ACC112 (cell line): ENCODE data around the gene TMPRSS11D.

Experiments
- H2AFZ ChIP-seq: fragments of 200-600 bp; sonication (generic); one replicate; pipeline ENCODE4 v1.6.0; 2017; ENCODE audit warnings: antibody characterized with exemption, low read length; ENCODE audit not compliant: unreplicated experiment
- H3K27ac ChIP-seq: fragments of 200-600 bp; sonication (generic); 2 replicates; pipeline ENCODE4 v1.5.1; 2014; ENCODE audit warnings: low read depth, mild to moderate bottlenecking, antibody characterized with exemption, low read length, moderate library complexity
- H3K27me3 ChIP-seq: fragments of 200-600 bp; sonication (generic); 2 replicates; pipeline ENCODE4 v1.6.1; 2014; ENCODE audit warnings: mild to moderate bottlenecking, antibody characterized with exemption, low read length, moderate library complexity, mixed read lengths; ENCODE audit not compliant: insufficient read depth
- H3K36me3 ChIP-seq: fragments of 200-600 bp; sonication (generic); 2 replicates; pipeline ENCODE4 v1.6.1; 2016; ENCODE audit warnings: mild to moderate bottlenecking, antibody characterized with exemption, low read length, moderate library complexity, mixed read lengths; ENCODE audit not compliant: insufficient read depth
- H3K4me1 ChIP-seq: fragments of 200-600 bp; sonication (generic); one replicate; pipeline ENCODE4 v1.6.1; 2016; ENCODE audit warnings: low read length, mixed read lengths; ENCODE audit not compliant: insufficient read depth, unreplicated experiment, control insufficient read depth
- H3K4me3 ChIP-seq: fragments of 200-600 bp; sonication (generic); 2 replicates; pipeline ENCODE4 v1.5.1; 2014; ENCODE audit warnings: mild to moderate bottlenecking, low read depth, low read length
- H3K79me2 ChIP-seq: fragments of 200-600 bp; sonication (generic); one replicate; pipeline ENCODE4 v1.6.0; 2016; ENCODE audit warnings: low read length; ENCODE audit not compliant: control insufficient read depth, unreplicated experiment, insufficient read depth

TMPRSS11D gene

GRCh38 chr4:67911638-67912037, 27.8 kb upstream of the TMPRSS11D start:
- Histone ChIP-seq H3K36me3 (no peaks in the 10 kb centered on the region), H3K4me3 (no peak overlapping the region), H3K79me2 (no peaks in the 10 kb centered on the region), H3K4me1 (no peaks in the 10 kb centered on the region), H2AFZ (no peak overlapping the region), H3K27me3 (peaks cover 23% of the 10 kb centered on the region), H3K27ac (no peak overlapping the region)

- H3K79me2 ChIP-seq, result no peaks in the 10 kb centered on the region
- no peak overlapping the region for H2AFZ ChIP-seq
- peaks cover 28% of the 10 kb centered on the region for H3K27me3 ChIP-seq
- no peak overlapping the region for H3K4me3 ChIP-seq
- no peak overlapping the region for H3K27ac ChIP-seq
- H3K4me1 ChIP-seq, result no peaks in the 10 kb centered on the region
- H3K36me3 ChIP-seq, result no peaks in the 10 kb centered on the region
Observed at GRCh38 chr4:67911141-67911540, 27.3 kb upstream of the TMPRSS11D start.

GRCh38 chr4:67910585-67910905, 26.7 kb upstream of the TMPRSS11D start:
- Histone ChIP-seq H3K79me2 (no peaks in the 10 kb centered on the region), H3K4me3 (no peak overlapping the region), H3K36me3 (no peaks in the 10 kb centered on the region), H3K27me3 (peaks cover 27% of the 10 kb centered on the region), H3K27ac (no peak overlapping the region), H3K4me1 (no peaks in the 10 kb centered on the region), H2AFZ (no peak overlapping the region)

- peaks cover 29% of the 10 kb centered on the region for H3K27me3 ChIP-seq
- no peaks in the 10 kb centered on the region for H3K79me2 ChIP-seq
- H3K36me3 ChIP-seq, result no peaks in the 10 kb centered on the region
- no peaks in the 10 kb centered on the region for H3K4me1 ChIP-seq
- H3K4me3 ChIP-seq, result no peak overlapping the region
- no peak overlapping the region for H2AFZ ChIP-seq
- H3K27ac ChIP-seq, result no peak overlapping the region
Observed at GRCh38 chr4:67909905-67910584, 26.2 kb upstream of the TMPRSS11D start.

- Histone ChIP-seq H3K4me3 (no peak overlapping the region), H2AFZ (no peak overlapping the region), H3K36me3 (no peaks in the 10 kb centered on the region), H3K27ac (no peak overlapping the region), H3K27me3 (peaks cover 23% of the 10 kb centered on the region), H3K79me2 (no peaks in the 10 kb centered on the region), H3K4me1 (no peaks in the 10 kb centered on the region)
Observed at GRCh38 chr4:67907650-67908049, 23.8 kb upstream of the TMPRSS11D start.

GRCh38 chr4:67899096-67899495, 15.3 kb upstream of the TMPRSS11D start:
- no peak overlapping the region for H2AFZ ChIP-seq
- no peaks in the 10 kb centered on the region for H3K4me1 ChIP-seq
- H3K79me2 ChIP-seq, result no peaks in the 10 kb centered on the region
- H3K4me3 ChIP-seq, result no peak overlapping the region
- H3K27me3 ChIP-seq, result 0 out of 2 replicates have a peak, but pooled peaks cover 2% of the 10 kb centered on the region
- no peaks in the 10 kb centered on the region for H3K36me3 ChIP-seq
- no peak overlapping the region for H3K27ac ChIP-seq

- H3K27me3 ChIP-seq, result no peaks in the 10 kb centered on the region
- no peaks in the 10 kb centered on the region for H3K36me3 ChIP-seq
Observed at GRCh38 chr4:67897686-67898085, 13.9 kb upstream of the TMPRSS11D start.

GRCh38 chr4:67896421-67897065, 12.7 kb upstream of the TMPRSS11D start:
- Histone ChIP-seq H3K27me3 (no peaks in the 10 kb centered on the region), H3K36me3 (no peaks in the 10 kb centered on the region), H3K79me2 (no peaks in the 10 kb centered on the region), H3K4me3 (no peak overlapping the region), H2AFZ (no peak overlapping the region), H3K27ac (no peak overlapping the region), H3K4me1 (no peaks in the 10 kb centered on the region)

More at GRCh38 chr4:67897686-67898085, 13.9 kb upstream of the TMPRSS11D start:
- no peak overlapping the region for H2AFZ ChIP-seq
- H3K4me3 ChIP-seq, result no peak overlapping the region
- H3K4me1 ChIP-seq, result no peaks in the 10 kb centered on the region
- no peak overlapping the region for H3K27ac ChIP-seq
- H3K79me2 ChIP-seq, result no peaks in the 10 kb centered on the region

GRCh38 chr4:67894659-67895058, 10.9 kb upstream of the TMPRSS11D start:
- H3K4me1 ChIP-seq, result no peaks in the 10 kb centered on the region
- no peaks in the 10 kb centered on the region for H3K36me3 ChIP-seq
- no peak overlapping the region for H2AFZ ChIP-seq
- H3K4me3 ChIP-seq, result no peak overlapping the region
- no peaks in the 10 kb centered on the region for H3K27me3 ChIP-seq
- H3K27ac ChIP-seq, result no peak overlapping the region
- no peaks in the 10 kb centered on the region for H3K79me2 ChIP-seq

GRCh38 chr4:67892905-67893304, 9.1 kb upstream of the TMPRSS11D start:
- H3K36me3 ChIP-seq, result no peaks in the 10 kb centered on the region
- H2AFZ ChIP-seq, result no peak overlapping the region

GRCh38 chr4:67892253-67892652, 8.5 kb upstream of the TMPRSS11D start:
- Histone ChIP-seq H3K4me1 (no peaks in the 10 kb centered on the region), H3K36me3 (no peaks in the 10 kb centered on the region), H3K4me3 (no peak overlapping the region), H3K79me2 (no peaks in the 10 kb centered on the region), H3K27me3 (no peaks in the 10 kb centered on the region), H2AFZ (no peak overlapping the region), H3K27ac (no peak overlapping the region)

More at GRCh38 chr4:67892905-67893304, 9.1 kb upstream of the TMPRSS11D start:
- H3K4me1 ChIP-seq, result no peaks in the 10 kb centered on the region
- no peaks in the 10 kb centered on the region for H3K79me2 ChIP-seq
- H3K4me3 ChIP-seq, result no peak overlapping the region
- no peaks in the 10 kb centered on the region for H3K27me3 ChIP-seq
- no peak overlapping the region for H3K27ac ChIP-seq
